Fibroblast of skin of right biceps (primary cell): ENCODE results near the gene ZNF273.
"Not testable (repeated sequence)": the region's sequence is repeated elsewhere in the genome, so short reads cannot be mapped to it uniquely, and the experiment has no call there.

Source experiments
- DNase-seq: peaks from one replicate; pipeline ENCODE4 v3.0.0-alpha.2; 2013

ZNF273 gene

GRCh38 chr7:64877714-64878610 is 25.1 kb upstream of the ZNF273 start:
- DNase-seq, result no peak

DNA sequence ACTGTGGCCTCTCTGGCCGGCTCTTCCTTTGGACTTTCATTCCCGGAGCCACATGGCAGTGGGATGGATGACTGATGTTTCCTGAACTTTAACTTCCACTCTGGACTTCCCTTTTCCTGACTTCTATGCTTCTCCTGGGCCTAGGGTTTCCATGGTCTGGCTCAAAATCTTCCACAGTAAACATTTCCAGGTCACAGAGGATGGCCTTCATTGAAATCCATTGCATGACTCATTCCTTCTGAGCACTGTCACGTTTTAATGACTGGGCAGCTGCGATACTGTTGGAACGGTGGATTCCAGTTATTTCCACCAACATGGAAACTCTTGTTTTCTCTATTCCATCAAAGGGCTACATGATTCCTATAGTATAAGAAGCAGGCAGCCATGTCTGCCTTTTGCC is 24.4 kb upstream of the ZNF273 start:
- no peak for DNase-seq

GRCh38 chr7:64879086-64879730 is 23.9 kb upstream of the ZNF273 start:
- no peak for DNase-seq

DNA sequence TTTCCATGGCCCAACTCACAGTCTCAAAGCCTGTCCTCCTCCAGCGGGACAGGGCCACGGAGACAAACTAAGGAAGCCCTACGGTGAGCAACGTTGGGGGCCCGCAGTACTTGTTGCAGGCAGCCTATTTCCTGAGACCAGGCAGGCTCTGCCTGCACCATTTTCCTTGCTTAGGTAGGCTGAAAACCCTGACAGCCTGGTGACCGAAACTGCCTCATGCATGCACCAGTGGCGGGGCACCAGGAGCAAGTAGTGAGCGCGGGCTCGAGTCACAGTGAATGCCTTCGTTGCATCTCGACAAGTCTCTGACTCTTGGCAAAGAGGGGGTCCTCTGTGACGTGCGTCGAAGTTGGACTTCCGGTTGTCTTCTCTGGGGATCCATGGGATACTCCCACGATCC is 23.3 kb upstream of the ZNF273 start:
- DNase-seq, result no peak

GRCh38 chr7:64880322-64881297 is 22.5 kb upstream of the ZNF273 start:
- DNase-seq, result no peak

DNA sequence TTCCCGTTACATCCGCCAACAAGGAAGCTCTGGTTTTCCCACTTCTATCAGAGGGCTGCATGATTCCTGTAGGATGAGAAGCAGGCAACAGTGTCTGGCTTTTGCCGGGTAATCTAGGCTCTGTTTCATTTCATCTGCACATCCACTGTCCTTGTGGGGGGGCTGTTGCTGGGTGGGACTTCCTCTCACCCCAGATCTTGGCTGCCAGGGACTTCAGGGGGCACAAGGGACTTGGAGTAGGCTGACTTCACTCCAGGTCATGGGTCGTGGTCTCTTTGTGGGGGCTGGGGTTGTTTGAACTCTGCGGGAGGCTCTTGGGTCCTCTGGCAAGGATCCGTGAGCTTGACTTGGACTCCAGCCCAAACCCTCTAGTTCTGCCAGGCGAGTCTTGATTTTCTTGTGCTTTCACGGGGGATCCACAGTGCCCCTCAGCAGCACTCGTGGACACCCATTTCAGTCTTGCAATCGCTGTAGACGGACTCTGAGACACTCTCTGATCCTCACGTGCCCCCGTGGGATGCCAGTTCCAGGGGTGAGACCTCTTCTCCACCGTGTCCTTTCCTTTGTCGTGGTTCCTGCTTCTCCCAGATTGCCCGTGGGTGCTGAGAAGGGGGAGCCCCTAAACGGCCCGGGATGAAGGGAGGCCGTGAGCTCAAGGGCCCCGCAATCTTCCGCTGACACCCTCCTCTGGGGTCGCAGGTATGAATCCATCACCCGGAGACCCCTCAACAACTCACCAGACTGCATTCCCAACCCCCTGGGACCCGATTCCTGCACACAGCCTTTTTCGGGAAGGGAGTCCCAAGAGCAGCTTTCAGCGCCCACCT is 21.4 kb upstream of the ZNF273 start:
- no peak for DNase-seq

DNA sequence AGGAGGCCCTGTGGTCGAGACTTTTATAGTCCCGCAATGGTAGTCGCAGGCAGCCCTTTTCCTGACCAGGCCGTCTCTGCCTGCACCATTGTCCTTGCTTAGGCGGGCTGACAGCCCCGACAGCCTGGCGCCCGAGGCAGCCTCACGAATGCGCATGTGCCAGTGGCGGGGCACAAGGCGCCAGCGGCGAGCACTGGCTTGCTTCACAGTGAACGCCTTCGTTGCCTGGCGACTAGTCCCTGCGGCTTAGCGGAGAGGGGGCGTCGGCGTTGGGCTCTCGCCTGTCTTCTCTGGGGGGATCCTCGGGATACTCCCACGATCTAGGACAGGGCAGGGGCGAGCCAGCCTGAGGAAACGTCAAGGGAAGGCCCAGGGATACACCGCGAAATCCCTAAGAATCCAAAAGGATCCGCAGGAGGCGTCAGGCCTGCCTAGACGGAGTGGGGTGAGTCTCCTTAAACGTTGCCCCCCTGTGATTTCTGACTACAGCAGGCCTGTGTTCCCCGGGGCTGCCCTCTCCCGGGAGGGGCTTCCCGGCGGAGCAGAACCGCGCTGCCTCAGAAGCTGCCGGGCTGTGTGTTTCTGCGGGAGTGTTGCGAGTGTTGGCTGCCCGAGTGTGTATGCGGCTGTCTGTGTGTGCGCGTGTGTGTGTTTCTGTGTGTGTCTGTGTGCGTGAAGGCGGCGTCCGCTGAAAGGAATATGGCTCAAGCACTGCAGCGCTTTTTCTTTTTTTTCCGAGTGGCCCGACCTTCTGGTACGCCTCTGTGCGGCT is 20.5 kb upstream of the ZNF273 start:
- peak; percentile 24 for DNase-seq

DNA sequence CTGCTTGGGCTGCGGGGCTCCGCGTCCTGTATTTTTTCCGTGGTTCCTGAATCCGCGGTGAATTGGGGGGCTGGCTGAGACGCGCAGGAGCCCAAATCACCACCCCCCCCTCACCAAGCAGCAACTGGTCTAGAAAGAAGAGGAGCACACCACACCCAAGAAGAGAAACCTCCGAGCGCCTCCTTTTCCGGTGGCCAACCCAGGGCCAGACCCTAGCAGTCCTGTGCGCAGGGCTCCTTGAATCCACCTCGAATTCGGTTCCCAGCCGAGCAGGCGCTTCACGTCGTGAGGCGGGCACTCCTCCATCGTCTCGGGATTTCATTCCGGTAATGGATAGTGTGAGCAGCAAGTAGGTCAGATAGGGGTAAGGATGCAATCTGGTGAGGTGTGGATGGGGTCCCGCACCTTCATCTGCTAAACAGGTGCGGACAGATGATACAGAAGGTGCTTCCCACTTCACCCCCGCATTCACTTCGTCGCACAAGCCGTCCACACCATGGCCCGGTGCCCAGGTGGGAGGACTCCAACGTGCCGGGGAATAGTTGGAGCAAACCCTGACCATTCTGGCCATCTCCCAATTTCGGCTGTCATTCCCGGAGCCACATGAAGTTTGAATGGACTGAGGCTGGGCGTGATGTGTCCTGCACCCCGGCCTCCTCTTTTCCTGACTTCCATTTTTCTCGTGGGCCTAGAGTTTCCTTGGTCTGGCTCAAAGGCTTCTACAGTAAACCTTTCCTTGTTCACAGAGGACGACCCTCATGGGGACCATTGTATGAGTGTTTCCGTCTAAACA is 19.8 kb upstream of the ZNF273 start:
- DNase-seq, result no peak

- no peak for DNase-seq
These were observed 18.8 kb upstream of the ZNF273 start for GRCh38 chr7:64884085-64884912.

GRCh38 chr7:64884913-64885370 is 18.1 kb upstream of the ZNF273 start:
- DNase-seq, result no peak

DNA sequence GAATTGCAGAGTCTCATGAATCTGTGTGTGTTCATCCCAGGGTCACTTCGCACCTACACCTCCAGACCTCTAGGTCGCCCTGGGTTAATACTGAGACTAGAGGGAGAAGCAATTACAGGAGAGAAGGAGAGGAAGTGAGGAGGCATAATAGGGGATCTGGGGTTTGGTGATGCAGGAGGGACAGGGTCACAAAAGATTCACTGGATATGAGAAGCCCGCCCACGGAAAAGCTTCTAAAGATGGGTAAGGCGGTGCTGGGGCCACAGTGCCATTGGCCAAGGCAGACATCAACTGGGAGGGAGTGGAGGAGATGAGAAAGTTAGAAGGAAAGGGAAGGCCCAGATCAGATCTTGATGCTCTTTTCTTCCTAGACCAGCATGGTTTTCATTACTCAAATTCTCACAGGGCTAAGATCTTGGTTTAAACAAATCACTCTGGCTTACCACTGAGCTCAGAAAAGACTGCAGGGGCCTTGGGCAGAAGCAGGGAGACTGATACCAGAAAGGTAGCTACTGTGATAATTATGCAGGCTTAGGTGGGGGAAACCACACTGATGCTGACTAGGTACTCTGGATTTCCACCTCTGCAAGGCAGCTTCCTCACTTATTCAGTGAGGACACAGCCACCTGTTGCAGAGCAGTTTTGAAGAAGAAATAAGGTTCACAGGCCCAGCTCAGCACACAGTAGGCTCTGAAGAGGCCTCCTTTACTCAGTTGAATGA is 17.4 kb upstream of the ZNF273 start:
- DNase-seq, result no peak

GRCh38 chr7:64886956-64887545 is 16.0 kb upstream of the ZNF273 start:
- DNase-seq, result no peak

- no peak for DNase-seq
These were observed 15.1 kb upstream of the ZNF273 start for GRCh38 chr7:64887756-64888508.

- DNase-seq, result no peak
These were observed 14.5 kb upstream of the ZNF273 start for GRCh38 chr7:64888561-64888900.

DNA sequence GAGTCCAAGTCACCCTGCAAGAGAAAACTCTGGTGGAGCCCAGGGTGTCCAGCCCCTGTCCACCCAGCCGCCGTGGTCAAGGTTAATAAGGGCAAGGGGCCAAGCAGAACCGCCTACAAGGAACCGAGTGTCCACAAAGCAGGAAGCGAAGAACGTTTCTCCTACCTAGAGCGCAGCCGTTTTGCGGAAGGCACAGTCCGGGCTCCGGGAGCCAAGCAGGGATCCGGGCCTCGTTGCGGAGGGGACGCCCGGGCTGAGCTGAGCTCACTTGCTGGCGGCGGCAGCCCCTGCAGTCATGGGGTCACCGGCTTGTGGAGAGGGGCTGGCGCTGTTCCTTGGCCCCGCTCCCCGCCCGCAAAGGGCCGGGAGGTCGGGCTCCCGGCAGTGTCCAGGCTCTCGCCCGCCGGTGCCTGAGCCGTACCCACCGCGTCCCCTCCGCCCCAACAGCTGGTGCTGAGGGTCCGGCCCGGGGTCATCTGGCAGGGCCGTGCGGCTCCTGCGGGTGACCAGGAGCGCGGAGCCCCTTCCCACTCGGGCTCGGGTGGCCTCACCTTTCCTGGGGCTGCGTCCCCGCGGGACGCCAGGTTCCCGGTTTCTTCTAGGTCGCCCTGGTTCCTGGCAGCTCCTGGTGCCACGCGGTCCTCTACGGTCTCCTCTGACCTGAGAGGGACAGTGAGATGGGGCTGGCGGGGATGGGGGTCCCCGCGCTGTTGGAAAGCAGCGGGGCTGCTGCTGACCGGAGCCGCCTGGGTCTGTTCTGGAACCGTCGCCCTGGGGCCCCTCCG is 14.0 kb upstream of the ZNF273 start:
- no peak for DNase-seq

DNA sequence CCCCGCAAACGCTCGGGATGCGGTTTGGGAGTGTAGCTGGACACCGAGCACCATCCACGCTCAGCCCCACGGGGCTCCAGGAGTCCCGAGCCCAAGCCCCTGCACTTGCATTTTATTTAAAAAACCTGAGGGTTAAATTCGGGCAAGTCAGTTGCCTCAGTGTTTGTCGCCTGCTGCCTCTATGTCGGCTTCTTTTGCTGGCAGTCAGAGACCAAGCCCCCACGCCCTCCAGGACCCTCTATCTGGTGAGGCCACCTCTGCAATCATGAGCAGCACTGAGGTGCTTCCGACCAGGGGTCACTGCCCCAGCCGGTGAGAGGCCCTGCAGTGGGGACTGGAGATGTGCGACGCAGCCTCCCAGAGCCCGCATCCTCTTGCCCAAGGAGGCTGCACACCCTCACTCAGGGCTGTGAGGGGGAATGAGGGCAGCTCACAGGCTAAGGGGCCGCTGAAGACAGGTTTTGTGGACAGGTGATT is 13.3 kb upstream of the ZNF273 start:
- DNase-seq, result no peak

DNA sequence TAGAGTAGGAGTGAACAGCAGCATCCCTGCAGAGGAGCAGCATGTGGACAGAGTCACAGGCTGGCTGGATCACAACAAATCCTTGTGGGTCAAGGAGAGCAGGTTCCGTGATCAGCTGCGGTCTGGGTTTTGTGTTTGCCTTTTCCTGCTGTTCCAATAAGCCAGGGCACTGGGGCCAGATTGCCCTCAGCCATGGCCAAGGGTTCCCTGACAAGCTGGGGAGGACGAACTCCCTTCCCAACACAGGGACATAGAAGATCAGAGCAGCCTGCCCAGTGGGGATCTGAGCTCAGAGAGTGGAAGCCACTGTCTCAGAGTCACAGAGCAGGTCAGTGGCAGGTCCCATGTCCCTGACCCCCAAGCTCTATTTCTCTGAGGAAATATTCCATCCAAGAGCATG is 12.8 kb upstream of the ZNF273 start:
- not testable (repeated sequence) for DNase-seq
